Karpas-422 (cell line): ENCODE results near the gene PANK2. TPM values are rescaled to one million over a fixed set of nuclear protein-coding genes. Genes with fewer than 3 reads are reported as not detected.
"Not testable (repeated sequence)": the region's sequence is repeated elsewhere in the genome, so short reads cannot be mapped to it uniquely, and the experiment has no call there.

Source experiments
- DNase-seq: peaks from one replicate; pipeline ENCODE4 v3.0.0-alpha.2; 2015
- H2AFZ ChIP-seq: fragments of 200-600 bp; sonication (generic); 2 replicates; pipeline ENCODE4 v1.6.1; 2014; ENCODE audit warnings: antibody characterized with exemption, low read length, mixed read lengths
- H3K27ac ChIP-seq: fragments of 200-600 bp; sonication (generic); 2 replicates; pipeline ENCODE4 v1.5.1; 2014; ENCODE audit warnings: mild to moderate bottlenecking, low read length, moderate library complexity
- H3K27me3 ChIP-seq: fragments of 200-600 bp; sonication (generic); 2 replicates; pipeline ENCODE4 v1.6.1; 2014; ENCODE audit warnings: low read length, mixed read lengths
- H3K36me3 ChIP-seq: fragments of 200-600 bp; sonication (generic); 2 replicates; pipeline ENCODE4 v1.6.1; 2014; ENCODE audit warnings: low read length, mixed read lengths; ENCODE audit not compliant: insufficient read depth
- H3K4me1 ChIP-seq: fragments of 200-600 bp; sonication (generic); 2 replicates; pipeline ENCODE4 v1.6.1; 2014; ENCODE audit warnings: mild to moderate bottlenecking, low read length, mixed read lengths
- H3K4me2 ChIP-seq: fragments of 200-600 bp; sonication (generic); 2 replicates; pipeline ENCODE4 v1.6.1; 2014; ENCODE audit warnings: low read length, low read depth, mild to moderate bottlenecking; ENCODE audit not compliant: poor library complexity, severe bottlenecking
- H3K4me3 ChIP-seq: fragments of 200-600 bp; sonication (generic); 2 replicates; pipeline ENCODE4 v1.5.1; 2014; ENCODE audit warnings: mild to moderate bottlenecking, antibody characterized with exemption, low read length, mixed read lengths
- H3K79me2 ChIP-seq: fragments of 200-600 bp; sonication (generic); 2 replicates; pipeline ENCODE4 v1.6.1; 2014; ENCODE audit warnings: mild to moderate bottlenecking, low read length, mixed read lengths
- H3K9ac ChIP-seq: fragments of 200-600 bp; sonication (generic); 2 replicates; pipeline ENCODE4 v1.6.0; 2014; ENCODE audit warnings: low read length
- H3K9me2 ChIP-seq: fragments of 200-600 bp; sonication (generic), shearing (Covaris generic); replicated peaks from 2 replicates; pipeline ENCODE4 v1.6.0; 2014; ENCODE audit warnings: mild to moderate bottlenecking, low read length, moderate library complexity; ENCODE audit not compliant: insufficient read depth
- H3K9me3 ChIP-seq: fragments of 300-700, 200-600 bp; sonication (generic); 2 replicates; pipeline ENCODE4 v1.6.1; 2014; ENCODE audit warnings: low read length, mixed read lengths
- H4K20me1 ChIP-seq: fragments of 200-600 bp; sonication (generic); 2 replicates; pipeline ENCODE4 v1.6.1; 2014; ENCODE audit warnings: mild to moderate bottlenecking, antibody characterized with exemption, low read length, low read depth; ENCODE audit not compliant: insufficient read depth
- total RNA-seq: library from RNA; depleted of rRNA; stranded (reverse); fragments of >200 nt; shearing (Covaris generic); gene quantifications from 2 replicates; pipeline ENCODE4 v1.2.3, GENCODE V29; 2014; ENCODE audit warnings: low replicate concordance

The PANK2 gene
- total RNA-seq, 1 experiment from 2014 or later, result 19.2 TPM

DNA sequence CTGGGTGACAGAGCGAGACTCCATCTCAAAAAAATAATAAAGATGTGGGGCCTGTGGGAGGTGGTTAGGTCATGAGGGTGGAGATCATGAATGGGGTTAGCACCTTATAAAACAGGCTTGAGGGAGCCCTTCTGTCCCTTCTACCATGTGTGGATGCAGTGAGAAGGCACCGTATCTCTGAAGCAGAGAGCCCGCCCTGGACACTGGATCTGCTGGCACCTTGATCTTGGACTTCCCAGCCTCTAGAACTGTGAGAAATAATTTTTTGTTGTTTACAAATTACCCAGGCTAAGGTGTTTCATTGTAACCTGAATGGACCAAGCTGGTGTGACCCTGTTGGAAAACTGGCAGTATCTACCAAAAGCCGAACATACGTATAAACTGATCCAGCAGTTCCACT, 15.7 kb upstream of the PANK2 start:
- Histone ChIP-seq H3K9me3 (no peaks in the 10 kb centered on the region), H2AFZ (no peak overlapping the region), H4K20me1 (no peaks in the 10 kb centered on the region), H3K27ac (no peak overlapping the region), H3K27me3 (no peaks in the 10 kb centered on the region), H3K4me2 (no peak overlapping the region), H3K4me3 (no peak overlapping the region), H3K4me1 (peaks cover 25% of the 10 kb centered on the region), H3K9me2 (no peaks in the 10 kb centered on the region), H3K36me3 (peaks cover 16% of the 10 kb centered on the region), H3K9ac (no peak overlapping the region), H3K79me2 (peaks cover 18% of the 10 kb centered on the region; the same call in 1 of the 2 replicates)
- no peak for DNase-seq

DNA sequence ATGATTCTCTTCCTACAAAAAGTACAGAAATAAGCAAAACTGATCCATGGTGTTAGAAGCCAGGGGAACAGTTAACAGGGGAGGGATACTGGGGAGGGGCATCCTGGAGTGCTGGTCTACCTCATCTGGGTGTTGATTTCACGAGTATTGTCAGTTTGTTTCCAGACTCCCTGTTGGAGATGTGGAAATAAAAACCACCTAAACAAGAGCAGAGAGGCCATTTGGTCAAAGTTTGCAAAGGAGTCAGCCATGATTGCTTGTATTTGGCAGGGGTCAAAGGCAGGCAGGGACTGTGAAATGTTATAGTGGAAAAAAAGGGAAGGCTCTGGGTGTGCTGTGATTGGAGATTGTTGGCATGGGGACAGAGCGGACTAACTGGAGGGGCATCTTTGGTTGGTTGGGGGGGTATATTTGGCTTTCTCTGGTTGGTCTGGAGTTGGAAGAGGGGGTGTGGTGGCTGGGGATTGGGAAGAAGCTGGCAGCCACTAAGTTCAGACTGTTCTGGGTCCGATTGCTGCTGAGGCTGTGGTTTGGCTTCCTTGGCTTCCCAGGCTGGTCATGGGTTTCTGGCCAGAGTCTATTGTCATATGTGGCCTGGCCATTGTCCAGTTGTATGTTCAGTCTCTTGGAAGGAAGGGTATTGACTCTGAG, 14.9 kb upstream of the PANK2 start:
- Histone ChIP-seq H3K9me3 (no peaks in the 10 kb centered on the region), H3K4me1 (peaks cover 25% of the 10 kb centered on the region), H3K36me3 (peaks cover 16% of the 10 kb centered on the region), H4K20me1 (no peaks in the 10 kb centered on the region), H3K9ac (no peak overlapping the region), H3K9me2 (no peaks in the 10 kb centered on the region), H3K27me3 (no peaks in the 10 kb centered on the region), H3K27ac (no peak overlapping the region), H3K4me2 (no peak overlapping the region), H2AFZ (no peak overlapping the region), H3K79me2 (peaks cover 18% of the 10 kb centered on the region; the same call in 1 of the 2 replicates), H3K4me3 (no peak overlapping the region)
- no peak for DNase-seq

DNA sequence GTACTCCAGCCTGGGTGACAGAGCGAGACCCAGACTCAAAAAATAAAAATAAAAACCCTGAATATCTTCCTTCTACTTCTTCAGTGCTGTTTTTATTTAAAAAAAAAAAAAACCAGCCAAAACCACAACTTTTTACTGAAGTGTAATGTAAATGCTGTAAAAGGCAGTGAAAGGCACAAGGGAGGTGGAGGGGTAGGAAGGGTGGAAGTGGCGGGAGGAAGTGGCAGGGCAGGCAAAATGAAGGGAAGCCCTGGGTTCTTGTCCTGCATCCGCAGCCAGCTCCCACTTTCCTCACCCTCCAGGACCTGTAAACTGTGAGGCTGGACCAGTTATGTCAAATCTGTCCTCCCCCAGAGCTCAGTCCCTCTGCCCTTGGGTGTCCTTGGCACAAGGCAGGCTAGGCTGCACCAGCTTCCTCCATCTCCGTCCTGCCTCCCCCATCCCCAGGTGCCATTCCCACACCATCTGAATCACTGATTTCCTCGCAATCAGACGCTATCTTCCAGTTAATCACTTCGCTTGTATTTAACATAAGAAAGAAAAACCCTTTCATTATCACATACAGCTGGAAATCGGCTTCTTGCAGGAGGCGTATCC, 13.7 kb upstream of the PANK2 start:
- H3K27me3 ChIP-seq, result no peaks in the 10 kb centered on the region
- H3K36me3 ChIP-seq, result peaks cover 16% of the 10 kb centered on the region
- H3K4me1 ChIP-seq, result peaks cover 25% of the 10 kb centered on the region
- no peak overlapping the region for H2AFZ ChIP-seq
- H3K9me3 ChIP-seq, result no peaks in the 10 kb centered on the region
- no peaks in the 10 kb centered on the region for H4K20me1 ChIP-seq
- no peak overlapping the region for H3K9ac ChIP-seq
- no peak overlapping the region for H3K27ac ChIP-seq
- H3K4me2 ChIP-seq, result no peak overlapping the region
- no peaks in the 10 kb centered on the region for H3K9me2 ChIP-seq
- H3K4me3 ChIP-seq, result no peak overlapping the region
- no peak for DNase-seq
- peaks cover 18% of the 10 kb centered on the region; the same call in 1 of the 2 replicates for H3K79me2 ChIP-seq

DNA sequence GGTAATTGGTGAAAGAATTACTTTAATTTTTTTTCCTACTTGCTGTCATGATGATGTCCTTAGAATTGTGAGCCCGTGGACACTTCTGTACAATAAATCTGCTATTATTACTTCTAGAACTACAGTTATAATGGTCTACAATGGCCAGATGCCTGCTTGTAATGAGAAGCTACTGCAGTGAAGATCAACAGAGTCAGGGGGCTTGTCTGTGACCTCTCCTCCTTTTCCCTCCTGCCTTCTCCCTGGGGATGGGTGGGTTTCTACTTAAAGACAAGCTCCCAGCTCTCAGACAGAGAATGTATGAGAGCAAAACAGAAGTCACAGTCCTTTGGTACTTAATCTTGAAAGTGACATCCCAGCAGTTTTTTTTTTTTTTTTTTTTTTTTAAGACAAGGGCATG, 13.2 kb upstream of the PANK2 start:
- Histone ChIP-seq H3K9me2 (no peaks in the 10 kb centered on the region), H3K9me3 (no peaks in the 10 kb centered on the region), H3K79me2 (peaks cover 18% of the 10 kb centered on the region; the same call in 1 of the 2 replicates), H2AFZ (no peak overlapping the region), H4K20me1 (no peaks in the 10 kb centered on the region), H3K36me3 (peaks cover 16% of the 10 kb centered on the region), H3K4me2 (no peak overlapping the region), H3K27ac (no peak overlapping the region), H3K4me3 (no peak overlapping the region), H3K27me3 (no peaks in the 10 kb centered on the region), H3K9ac (no peak overlapping the region), H3K4me1 (peaks cover 23% of the 10 kb centered on the region)
- DNase-seq, result no peak

DNA sequence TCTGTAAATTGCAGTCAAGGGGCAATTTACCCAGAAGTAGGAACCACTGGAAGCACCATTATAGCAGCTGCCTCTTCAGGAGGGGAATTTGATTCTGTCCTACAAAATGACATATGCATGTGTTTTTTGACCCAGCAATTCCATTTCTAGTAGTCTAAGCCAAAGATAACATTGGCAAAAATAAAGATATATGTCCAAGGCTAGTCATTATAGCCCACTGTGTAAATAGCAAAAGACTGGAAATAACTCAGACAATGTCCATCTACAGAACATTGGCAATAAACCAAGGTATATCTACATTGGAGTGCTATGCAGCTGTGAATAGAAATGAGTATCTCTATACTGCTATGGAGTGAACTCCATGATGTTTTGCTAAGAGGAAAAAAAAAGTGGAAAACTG, 12.5 kb upstream of the PANK2 start:
- Histone ChIP-seq H3K4me1 (peaks cover 16% of the 10 kb centered on the region), H3K9ac (no peak overlapping the region), H3K27me3 (no peaks in the 10 kb centered on the region), H2AFZ (no peak overlapping the region), H4K20me1 (no peaks in the 10 kb centered on the region), H3K27ac (no peak overlapping the region), H3K4me2 (no peak overlapping the region), H3K36me3 (peaks cover 10% of the 10 kb centered on the region), H3K9me2 (no peaks in the 10 kb centered on the region), H3K79me2 (peaks cover 13% of the 10 kb centered on the region; the same call in 1 of the 2 replicates), H3K9me3 (no peaks in the 10 kb centered on the region), H3K4me3 (no peak overlapping the region)
- no peak for DNase-seq

DNA sequence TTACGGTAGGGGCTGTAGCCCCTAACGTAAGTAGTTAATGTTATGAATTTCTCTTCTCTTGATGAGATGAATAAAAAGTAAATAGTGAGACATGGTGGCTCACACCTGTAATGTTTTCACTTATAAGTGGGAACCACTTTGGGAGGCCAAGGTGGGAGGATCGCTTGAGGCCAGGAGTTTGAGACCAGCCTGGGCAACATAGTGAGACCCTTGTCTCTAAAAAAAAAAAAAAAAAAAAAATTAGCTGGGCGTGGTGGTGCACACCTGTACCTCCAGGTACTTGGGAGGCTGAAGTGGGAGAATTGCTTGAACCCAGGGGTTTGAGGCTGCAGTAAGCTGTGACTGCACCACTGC, 10.3 kb upstream of the PANK2 start:
- not testable (repeated sequence) for H2AFZ ChIP-seq, H3K36me3 ChIP-seq, H3K4me1 ChIP-seq, DNase-seq, H3K27me3 ChIP-seq, H3K4me3 ChIP-seq, H3K4me2 ChIP-seq, H3K9ac ChIP-seq, H3K27ac ChIP-seq, H3K79me2 ChIP-seq, H4K20me1 ChIP-seq, H3K9me3 ChIP-seq, H3K9me2 ChIP-seq

DNA sequence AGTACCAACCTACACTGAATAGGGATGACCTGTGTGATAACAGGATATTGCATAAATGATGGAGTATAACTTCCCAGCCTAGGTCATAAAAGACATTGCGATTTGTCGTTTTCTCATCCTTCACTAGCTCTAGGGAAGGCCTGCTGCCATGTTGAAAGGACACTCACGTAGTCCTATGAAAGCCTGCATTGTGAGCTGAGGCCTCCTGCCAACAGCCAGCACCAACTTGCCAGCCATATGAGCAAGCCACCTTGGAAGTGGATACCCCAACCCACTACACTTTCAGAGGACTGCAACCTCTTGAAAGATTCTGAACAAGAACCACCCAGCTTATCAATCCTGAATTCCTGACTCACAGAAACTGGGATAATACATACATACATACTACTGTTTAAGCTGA, 3.5 kb upstream of the PANK2 start:
- Histone ChIP-seq H2AFZ (no peak overlapping the region), H3K4me1 (peaks cover 12% of the 10 kb centered on the region), H3K36me3 (no peaks in the 10 kb centered on the region), H3K79me2 (peaks cover 37% of the 10 kb centered on the region), H3K27me3 (no peaks in the 10 kb centered on the region), H3K9me2 (no peaks in the 10 kb centered on the region), H3K27ac (no peak overlapping the region), H3K4me3 (no peak overlapping the region), H3K4me2 (no peak overlapping the region), H3K9me3 (no peaks in the 10 kb centered on the region), H3K9ac (no peak overlapping the region), H4K20me1 (peaks cover 11% of the 10 kb centered on the region; the same call in 1 of the 2 replicates)
- DNase-seq, result no peak

DNA sequence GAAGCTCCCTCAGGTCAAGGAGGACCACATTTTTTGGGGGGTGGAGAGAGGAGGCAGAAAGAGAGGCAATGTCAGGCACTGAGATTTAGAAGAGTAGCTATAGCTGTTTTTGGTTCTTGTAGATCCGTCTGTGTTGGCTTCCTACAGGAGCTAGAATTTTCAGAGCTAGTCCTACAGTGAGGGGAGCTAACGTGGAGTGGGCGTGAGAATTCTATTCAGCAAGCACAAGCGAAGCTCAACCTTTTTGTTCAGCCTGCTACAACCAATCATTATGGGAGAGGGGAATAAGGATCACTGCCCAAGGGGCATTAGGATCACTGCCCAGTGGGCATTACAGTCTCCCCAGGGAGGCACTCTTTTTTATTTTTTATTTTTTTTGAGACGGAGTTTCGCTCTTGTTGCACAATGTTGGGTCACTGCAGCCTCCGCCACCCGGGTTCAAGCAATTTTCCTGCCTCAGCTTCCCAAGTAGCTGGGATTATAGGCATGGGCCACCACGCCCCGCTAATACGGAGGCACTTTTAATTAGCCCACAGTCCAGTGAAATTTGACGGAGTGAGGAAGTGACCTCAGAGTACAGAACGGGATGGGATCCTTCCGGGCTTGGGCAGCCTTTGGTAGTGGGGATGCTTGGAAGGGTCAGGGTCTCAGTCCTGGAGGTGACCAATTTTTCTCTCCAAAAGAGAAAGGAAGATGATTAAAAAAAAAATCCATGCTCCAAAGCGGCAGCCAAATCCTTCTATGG, 1.1 kb upstream of the PANK2 start:
- Histone ChIP-seq H3K27ac (peak overlapping the region; percentile 73), H3K9me3 (no peaks in the 10 kb centered on the region), H3K4me2 (peak overlapping the region; percentile 84), H3K9ac (peak overlapping the region; percentile 90), H3K9me2 (no peaks in the 10 kb centered on the region), H3K36me3 (peaks cover 19% of the 10 kb centered on the region), H3K79me2 (peaks cover 61% of the 10 kb centered on the region), H3K4me1 (peaks cover 36% of the 10 kb centered on the region), H3K27me3 (no peaks in the 10 kb centered on the region), H4K20me1 (peaks cover 34% of the 10 kb centered on the region), H2AFZ (peak overlapping the region; percentile 33; the same call in 1 of the 2 replicates), H3K4me3 (peak overlapping the region; percentile 84)
- DNase-seq, result peak; percentile 75
